GM06990 (cell line): ENCODE measurements around the gene ADAMTS14.
"Not testable (repeated sequence)": the region's sequence is repeated elsewhere in the genome, so short reads cannot be mapped to it uniquely, and the experiment has no call there.

Source experiments
- DNase-seq: peaks from one replicate; pipeline ENCODE4 v3.0.0-alpha.2; 2011; ENCODE audit not compliant: insufficient read length; ENCODE audit errors: extremely low read depth
- H3K27me3 ChIP-seq: replicated peaks from 2 replicates; pipeline ENCODE4 v1.6.0; 2011; ENCODE audit warnings: low read length; ENCODE audit not compliant: control insufficient read depth, insufficient read depth
- H3K36me3 ChIP-seq: 2 replicates; pipeline ENCODE4 v1.5.1; 2011; ENCODE audit warnings: low read length; ENCODE audit not compliant: control insufficient read depth, insufficient read depth
- H3K4me3 ChIP-seq: replicated peaks from 2 replicates; pipeline ENCODE4 v1.5.1; 2011; ENCODE audit warnings: low read depth, mild to moderate bottlenecking, control low read depth, low read length
- TF ChIP-seq, protein P1 (sequence below): IDR thresholded peaks from 2 replicates; pipeline ENCODE4 v1.5.1; 2011; ENCODE audit warnings: low read length, control low read depth, mild to moderate bottlenecking, inconsistent platforms; ENCODE audit not compliant: insufficient read depth, poor library complexity, severe bottlenecking

ADAMTS14 gene

DNA sequence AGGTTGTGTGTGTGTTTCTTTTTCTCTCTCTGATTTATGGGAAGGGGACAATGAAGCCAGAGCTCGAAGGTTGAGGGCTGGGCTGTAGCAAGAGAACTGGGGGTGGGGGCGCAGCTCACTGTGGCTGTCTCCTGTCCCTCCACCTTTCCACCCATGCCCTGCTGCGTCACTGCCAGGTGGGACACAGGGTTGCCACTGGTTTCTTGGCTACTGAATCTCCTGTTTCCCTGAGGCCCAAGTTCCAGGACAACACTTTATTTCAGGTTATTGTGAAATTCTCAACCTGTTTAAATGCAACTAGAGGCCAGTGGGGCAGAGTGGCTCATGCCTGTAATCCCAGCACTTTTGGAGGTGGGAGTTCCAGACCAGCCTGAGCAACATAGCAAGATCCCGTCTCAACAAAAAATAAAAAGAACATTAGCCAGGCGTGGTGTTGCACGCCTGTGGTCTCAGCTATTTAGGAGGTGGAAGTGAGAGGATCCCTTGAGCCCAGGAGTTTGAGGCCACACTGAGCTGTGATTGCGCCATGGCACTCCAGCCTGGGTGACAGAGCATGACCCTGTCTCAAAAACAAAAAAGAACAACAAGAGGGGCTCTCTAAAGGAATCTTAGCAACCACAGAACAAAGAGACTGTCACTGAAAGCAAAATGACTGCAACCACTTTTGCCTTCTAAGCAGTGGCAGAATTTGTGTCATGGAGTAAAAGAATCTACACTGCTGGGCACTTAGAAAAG lies 90.3 kb downstream of the ADAMTS14 start:
- DNase-seq: no peak
- Histone ChIP-seq H3K27me3 (no peaks in the 10 kb centered on the region; the same call in 1 of the 2 replicates), H3K4me3 (no peak overlapping the region), H3K36me3 (no peaks in the 10 kb centered on the region)
- TF ChIP-seq, protein P1, sequence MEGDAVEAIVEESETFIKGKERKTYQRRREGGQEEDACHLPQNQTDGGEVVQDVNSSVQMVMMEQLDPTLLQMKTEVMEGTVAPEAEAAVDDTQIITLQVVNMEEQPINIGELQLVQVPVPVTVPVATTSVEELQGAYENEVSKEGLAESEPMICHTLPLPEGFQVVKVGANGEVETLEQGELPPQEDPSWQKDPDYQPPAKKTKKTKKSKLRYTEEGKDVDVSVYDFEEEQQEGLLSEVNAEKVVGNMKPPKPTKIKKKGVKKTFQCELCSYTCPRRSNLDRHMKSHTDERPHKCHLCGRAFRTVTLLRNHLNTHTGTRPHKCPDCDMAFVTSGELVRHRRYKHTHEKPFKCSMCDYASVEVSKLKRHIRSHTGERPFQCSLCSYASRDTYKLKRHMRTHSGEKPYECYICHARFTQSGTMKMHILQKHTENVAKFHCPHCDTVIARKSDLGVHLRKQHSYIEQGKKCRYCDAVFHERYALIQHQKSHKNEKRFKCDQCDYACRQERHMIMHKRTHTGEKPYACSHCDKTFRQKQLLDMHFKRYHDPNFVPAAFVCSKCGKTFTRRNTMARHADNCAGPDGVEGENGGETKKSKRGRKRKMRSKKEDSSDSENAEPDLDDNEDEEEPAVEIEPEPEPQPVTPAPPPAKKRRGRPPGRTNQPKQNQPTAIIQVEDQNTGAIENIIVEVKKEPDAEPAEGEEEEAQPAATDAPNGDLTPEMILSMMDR: no peak

- Histone ChIP-seq H3K4me3 (no peak overlapping the region), H3K27me3 (no peaks in the 10 kb centered on the region; the same call in 1 of the 2 replicates), H3K36me3 (no peaks in the 10 kb centered on the region)
- DNase-seq: no peak
- TF ChIP-seq, protein P1: no peak
Observed at GRCh38 chr10:70763567-70763966, 91.3 kb downstream of the ADAMTS14 start.

DNA sequence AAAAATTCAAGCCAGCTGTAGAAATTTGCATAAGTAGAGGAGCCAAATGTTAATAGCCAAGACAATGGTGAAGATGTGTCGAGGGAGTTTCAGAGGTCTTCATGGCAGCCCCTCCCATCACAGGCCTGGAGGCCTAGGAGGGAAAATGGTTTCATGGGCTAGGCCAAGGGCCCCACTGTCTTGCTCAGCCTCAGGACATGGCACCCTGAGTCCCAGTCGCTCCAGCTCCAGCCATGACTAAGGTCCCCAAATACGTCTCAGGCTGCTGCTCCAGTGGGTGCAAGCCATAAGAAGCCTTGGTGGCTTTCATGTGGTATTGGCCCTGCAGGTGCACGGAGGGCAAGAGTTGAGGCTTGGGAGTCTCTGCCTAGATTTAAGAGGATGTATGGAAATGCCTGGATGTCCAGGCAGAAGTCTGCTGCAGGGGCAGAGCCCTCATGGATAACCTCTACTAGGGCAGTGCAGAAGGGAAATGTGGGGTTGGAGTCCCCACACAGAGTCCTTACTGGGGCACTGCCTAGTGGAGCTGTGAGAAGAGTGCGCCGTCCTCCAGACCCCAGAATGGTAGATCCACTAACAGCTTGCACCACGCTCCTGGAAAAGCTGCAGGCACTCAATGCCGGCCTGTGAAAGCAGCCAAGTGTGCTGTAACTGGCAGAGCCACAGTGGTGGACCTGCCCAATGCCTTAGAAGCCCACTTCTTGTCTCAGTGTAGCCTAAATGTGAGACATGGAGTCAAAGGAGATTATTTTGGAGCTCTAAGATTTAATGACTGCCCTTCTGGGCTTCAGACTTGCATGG lies 93.7 kb downstream of the ADAMTS14 start:
- TF ChIP-seq, protein P1: no peak
- no peak for DNase-seq
- H3K4me3 ChIP-seq: no peak overlapping the region

DNA sequence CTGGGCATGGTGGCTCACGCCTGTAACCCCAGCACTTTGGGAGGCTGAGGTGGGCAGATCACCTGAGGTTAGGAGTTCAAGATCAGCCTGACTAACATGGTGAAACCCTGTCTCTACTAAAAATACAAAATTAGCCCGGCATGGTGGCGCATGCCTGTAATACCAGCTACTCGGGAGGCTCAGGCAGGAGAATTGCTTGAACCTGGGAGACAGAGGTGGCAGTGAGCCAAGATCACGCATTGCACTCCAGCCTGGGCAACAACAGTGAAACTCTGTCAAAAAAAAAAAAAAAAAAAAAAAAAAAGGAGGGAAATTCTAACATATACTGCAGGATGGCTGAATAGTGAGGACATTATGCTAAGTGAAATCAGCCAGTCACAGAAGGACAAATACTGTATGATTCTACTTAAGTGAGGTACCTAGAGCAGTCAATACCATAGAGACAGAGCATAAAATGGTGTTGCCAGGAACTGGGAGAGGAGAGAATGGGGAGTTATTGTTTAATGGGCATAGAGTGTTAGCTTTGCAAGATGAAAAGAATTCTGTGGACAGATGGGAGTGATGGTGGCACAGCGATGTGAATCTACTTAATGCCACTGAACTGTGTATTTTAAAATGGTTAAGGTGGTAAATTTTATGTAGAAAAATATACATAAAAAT lies 95.8 kb downstream of the ADAMTS14 start:
- not testable (repeated sequence) for H3K36me3 ChIP-seq, H3K4me3 ChIP-seq, H3K27me3 ChIP-seq, DNase-seq

More for the DNA sequence above, 93.7 kb downstream of the ADAMTS14 start:
- H3K27me3 ChIP-seq: no peaks in the 10 kb centered on the region; the same call in 1 of the 2 replicates
- no peaks in the 10 kb centered on the region for H3K36me3 ChIP-seq

DNA sequence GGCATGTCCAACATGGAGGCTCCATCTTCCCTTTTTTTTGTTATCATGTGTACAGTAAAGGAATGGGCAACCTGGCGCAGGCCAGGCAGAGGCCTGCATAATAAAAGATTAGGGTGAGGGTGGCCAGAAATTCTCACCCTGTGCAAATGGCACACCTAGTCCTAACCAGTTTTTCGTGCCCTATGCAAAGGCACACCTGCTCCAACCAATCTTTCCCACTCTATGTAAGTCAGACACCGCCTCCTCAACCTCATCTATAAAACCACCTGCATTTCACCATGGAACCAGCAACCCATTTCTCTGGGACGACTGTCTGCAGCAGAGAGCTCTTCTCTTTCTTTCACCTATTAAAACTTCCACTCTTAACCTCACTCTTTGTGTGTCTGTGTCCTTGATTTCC lies 96.8 kb downstream of the ADAMTS14 start:
- no peaks in the 10 kb centered on the region for H3K27me3 ChIP-seq
- TF ChIP-seq, protein P1: no peak
- no peak overlapping the region for H3K4me3 ChIP-seq
- DNase-seq: no peak
- no peaks in the 10 kb centered on the region for H3K36me3 ChIP-seq

DNA sequence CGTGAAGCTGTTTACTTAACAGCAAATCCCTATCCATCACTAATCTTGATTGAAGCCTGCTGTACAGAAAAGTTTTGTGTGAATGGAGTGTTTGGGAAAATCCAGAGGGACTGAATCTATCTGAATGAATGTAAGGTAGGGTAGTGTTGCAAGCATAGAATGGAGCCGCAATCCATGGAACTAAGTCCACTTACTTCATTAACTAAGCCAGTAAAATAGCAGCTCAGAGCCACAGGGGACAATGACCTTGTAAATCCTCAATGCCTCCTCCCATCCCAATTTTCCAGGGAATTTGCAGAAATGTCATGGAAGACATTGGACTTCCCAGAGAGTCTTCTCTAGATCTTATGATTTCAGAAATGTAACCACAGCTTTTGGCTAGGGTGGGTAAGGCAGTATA lies 97.7 kb downstream of the ADAMTS14 start:
- TF ChIP-seq, protein P1: no peak
- no peak overlapping the region for H3K4me3 ChIP-seq
- no peaks in the 10 kb centered on the region for H3K36me3 ChIP-seq
- DNase-seq: no peak
- no peaks in the 10 kb centered on the region for H3K27me3 ChIP-seq

DNA sequence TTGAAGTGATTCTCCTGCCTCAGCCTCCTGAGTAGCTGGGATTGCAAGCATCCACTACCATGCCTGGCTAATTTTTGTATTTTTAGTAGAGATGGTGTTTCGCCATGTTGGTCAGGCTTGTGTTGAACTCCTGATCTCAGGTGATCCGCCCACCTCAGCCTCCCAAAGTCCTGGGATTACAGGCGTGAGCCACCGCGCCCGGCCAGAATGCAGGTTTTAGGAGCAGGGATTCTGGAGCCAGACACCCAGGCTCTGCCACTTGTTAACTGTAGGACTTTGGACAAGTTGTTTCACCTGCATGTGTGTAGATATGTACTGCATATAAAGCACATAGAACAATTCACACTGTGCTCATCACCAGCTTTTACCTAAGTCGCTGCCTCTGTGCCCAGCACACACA lies 98.2 kb downstream of the ADAMTS14 start:
- H3K4me3 ChIP-seq, H3K36me3 ChIP-seq, H3K27me3 ChIP-seq, DNase-seq: not testable (repeated sequence)
